GM10266 (cell line): ENCODE measurements around the gene AHI1.

Experiments used
- DNase-seq: peaks from one replicate; pipeline ENCODE4 v3.0.0; 2012; ENCODE audit errors: extremely low spot score
- CTCF ChIP-seq: IDR thresholded peaks from 2 replicates; pipeline ENCODE4 v1.5.1; 2012; ENCODE audit warnings: mild to moderate bottlenecking, low read depth; ENCODE audit not compliant: control insufficient read depth, insufficient read depth; ENCODE audit errors: missing control alignments

AHI1 gene

GRCh38 chr6:135277422-135277821 lies 220.1 kb downstream of the AHI1 start:
- no peak for TF ChIP-seq CTCF

GRCh38 chr6:135274561-135275293 lies 222.8 kb downstream of the AHI1 start:
- DNase-seq, result no peak
- no peak for TF ChIP-seq CTCF

More at GRCh38 chr6:135277422-135277821, 220.1 kb downstream of the AHI1 start:
- no peak for DNase-seq

GRCh38 chr6:135271626-135272025 lies 225.9 kb downstream of the AHI1 start:
- TF ChIP-seq CTCF, result no peak
- no peak for DNase-seq

- DNase-seq, result no peak
These were observed 226.6 kb downstream of the AHI1 start for GRCh38 chr6:135270676-135271536.

GRCh38 chr6:135269481-135269891 lies 228.1 kb downstream of the AHI1 start:
- no peak for TF ChIP-seq CTCF
- DNase-seq, result no peak

More at GRCh38 chr6:135270676-135271536, 226.6 kb downstream of the AHI1 start:
- no peak for TF ChIP-seq CTCF

GRCh38 chr6:135268740-135269139 lies 228.8 kb downstream of the AHI1 start:
- no peak for TF ChIP-seq CTCF
- DNase-seq, result no peak

- no peak for TF ChIP-seq CTCF
These were observed 229.3 kb downstream of the AHI1 start for GRCh38 chr6:135268263-135268662.

More at GRCh38 chr6:135268263-135268662, 229.3 kb downstream of the AHI1 start:
- no peak for DNase-seq
